Activated CD4-positive, alpha-beta T cell treated with anti-CD3 and anti-CD28 coated beads for 24 hours (primary cell): Measurements from ENCODE around the gene IQGAP2.

Experiments used
- DNase-seq, 2 donors: peaks; one replicate each; pipeline ENCODE4 v3.0.0-alpha.2; 2020; ENCODE audit warnings: low read depth in 2 of 2

The IQGAP2 gene

GRCh38 chr5:76689321-76690036 is 286.4 kb downstream of the IQGAP2 start:
- DNase-seq = no peak

- DNase-seq = no peak
Observed at GRCh38 chr5:76690037-76690679, 287.1 kb downstream of the IQGAP2 start.

- DNase-seq = no peak
Observed at GRCh38 chr5:76690704-76691466, 287.8 kb downstream of the IQGAP2 start.

- DNase-seq = no peak
Observed at GRCh38 chr5:76691467-76692273, 288.6 kb downstream of the IQGAP2 start.

- no peak for DNase-seq
Observed at GRCh38 chr5:76692274-76692540, 289.1 kb downstream of the IQGAP2 start.

GRCh38 chr5:76692651-76693050 is 289.6 kb downstream of the IQGAP2 start:
- no peak for DNase-seq

GRCh38 chr5:76693141-76693540 is 290.1 kb downstream of the IQGAP2 start:
- no peak for DNase-seq

GRCh38 chr5:76694317-76694716 is 291.2 kb downstream of the IQGAP2 start:
- no peak for DNase-seq

GRCh38 chr5:76695346-76695745 is 292.3 kb downstream of the IQGAP2 start:
- no peak for DNase-seq

GRCh38 chr5:76696251-76696650 is 293.2 kb downstream of the IQGAP2 start:
- no peak for DNase-seq

GRCh38 chr5:76697670-76698069 is 294.6 kb downstream of the IQGAP2 start:
- no peak for DNase-seq

GRCh38 chr5:76700571-76700970 is 297.5 kb downstream of the IQGAP2 start:
- DNase-seq = no peak

GRCh38 chr5:76701298-76701697 is 298.2 kb downstream of the IQGAP2 start:
- no peak for DNase-seq

GRCh38 chr5:76703707-76704106 is 300.6 kb downstream of the IQGAP2 start:
- no peak for DNase-seq

- no peak for DNase-seq
Observed at GRCh38 chr5:76704131-76704663, 301.1 kb downstream of the IQGAP2 start.

GRCh38 chr5:76705574-76705973 is 302.5 kb downstream of the IQGAP2 start:
- no peak for DNase-seq

GRCh38 chr5:76709762-76710161 is 306.7 kb downstream of the IQGAP2 start:
- DNase-seq = no peak

GRCh38 chr5:76710991-76711390 is 307.9 kb downstream of the IQGAP2 start:
- no peak for DNase-seq

- DNase-seq = no peak
Observed at GRCh38 chr5:76714751-76715485, 311.8 kb downstream of the IQGAP2 start.

GRCh38 chr5:76715486-76715735 is 312.3 kb downstream of the IQGAP2 start:
- no peak for DNase-seq

- peak; percentile 18 to 21 for DNase-seq
Observed at GRCh38 chr5:76715736-76716455, 312.8 kb downstream of the IQGAP2 start, which contains the start of gene F2R. TSS of gene F2R (plus strand) at chr5:76716126. CDS start at chr5:76716308, 182 bp downstream.
